Retinal pigment epithelial cell (primary cell): ENCODE data around the gene OR2Z1.

Source experiments
- DNase-seq: peaks from one replicate; pipeline ENCODE4 v3.0.0-alpha.2; 2010; ENCODE audit warnings: low read depth
- H3K4me3 ChIP-seq: 2 replicates; pipeline ENCODE4 v1.5.1; 2011; ENCODE audit warnings: mild to moderate bottlenecking, low read length, control low read depth, moderate library complexity
- TF ChIP-seq, protein P1 (sequence below): conservative IDR thresholded peaks from 2 replicates; pipeline ENCODE4 v1.5.1; 2011; ENCODE audit warnings: low read depth, low read length, control low read depth, inconsistent platforms

The OR2Z1 gene, protein sequence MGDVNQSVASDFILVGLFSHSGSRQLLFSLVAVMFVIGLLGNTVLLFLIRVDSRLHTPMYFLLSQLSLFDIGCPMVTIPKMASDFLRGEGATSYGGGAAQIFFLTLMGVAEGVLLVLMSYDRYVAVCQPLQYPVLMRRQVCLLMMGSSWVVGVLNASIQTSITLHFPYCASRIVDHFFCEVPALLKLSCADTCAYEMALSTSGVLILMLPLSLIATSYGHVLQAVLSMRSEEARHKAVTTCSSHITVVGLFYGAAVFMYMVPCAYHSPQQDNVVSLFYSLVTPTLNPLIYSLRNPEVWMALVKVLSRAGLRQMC

DNA sequence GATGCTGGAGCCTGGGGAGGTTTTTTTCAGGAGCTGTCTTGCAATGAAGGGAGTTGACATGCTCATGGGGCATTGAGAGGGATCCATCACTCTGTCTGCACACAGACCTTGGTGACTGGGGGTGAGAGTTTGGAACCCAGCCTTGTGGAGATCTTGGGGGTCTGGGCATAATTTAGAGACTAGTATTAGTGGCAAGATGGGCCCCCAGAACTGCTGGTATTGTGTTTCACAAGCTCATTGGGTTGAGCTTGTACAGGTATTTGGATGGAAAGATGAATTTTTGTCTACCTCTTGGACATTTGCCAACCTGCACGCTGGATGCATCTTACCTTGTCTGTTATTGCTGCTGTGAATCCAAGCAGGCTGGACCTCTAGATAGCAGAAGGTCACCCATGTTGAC, at the start of gene OR2Z1:
TSS of gene OR2Z1 (plus strand) at position 301 of the 400 bp plus-strand sequence. CDS start 9,395 bp downstream, outside the sequence.
- TF ChIP-seq, protein P1, sequence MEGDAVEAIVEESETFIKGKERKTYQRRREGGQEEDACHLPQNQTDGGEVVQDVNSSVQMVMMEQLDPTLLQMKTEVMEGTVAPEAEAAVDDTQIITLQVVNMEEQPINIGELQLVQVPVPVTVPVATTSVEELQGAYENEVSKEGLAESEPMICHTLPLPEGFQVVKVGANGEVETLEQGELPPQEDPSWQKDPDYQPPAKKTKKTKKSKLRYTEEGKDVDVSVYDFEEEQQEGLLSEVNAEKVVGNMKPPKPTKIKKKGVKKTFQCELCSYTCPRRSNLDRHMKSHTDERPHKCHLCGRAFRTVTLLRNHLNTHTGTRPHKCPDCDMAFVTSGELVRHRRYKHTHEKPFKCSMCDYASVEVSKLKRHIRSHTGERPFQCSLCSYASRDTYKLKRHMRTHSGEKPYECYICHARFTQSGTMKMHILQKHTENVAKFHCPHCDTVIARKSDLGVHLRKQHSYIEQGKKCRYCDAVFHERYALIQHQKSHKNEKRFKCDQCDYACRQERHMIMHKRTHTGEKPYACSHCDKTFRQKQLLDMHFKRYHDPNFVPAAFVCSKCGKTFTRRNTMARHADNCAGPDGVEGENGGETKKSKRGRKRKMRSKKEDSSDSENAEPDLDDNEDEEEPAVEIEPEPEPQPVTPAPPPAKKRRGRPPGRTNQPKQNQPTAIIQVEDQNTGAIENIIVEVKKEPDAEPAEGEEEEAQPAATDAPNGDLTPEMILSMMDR: no peak
- H3K4me3 ChIP-seq: no peak within 1 kb of the TSS
- DNase-seq: no peak

DNA sequence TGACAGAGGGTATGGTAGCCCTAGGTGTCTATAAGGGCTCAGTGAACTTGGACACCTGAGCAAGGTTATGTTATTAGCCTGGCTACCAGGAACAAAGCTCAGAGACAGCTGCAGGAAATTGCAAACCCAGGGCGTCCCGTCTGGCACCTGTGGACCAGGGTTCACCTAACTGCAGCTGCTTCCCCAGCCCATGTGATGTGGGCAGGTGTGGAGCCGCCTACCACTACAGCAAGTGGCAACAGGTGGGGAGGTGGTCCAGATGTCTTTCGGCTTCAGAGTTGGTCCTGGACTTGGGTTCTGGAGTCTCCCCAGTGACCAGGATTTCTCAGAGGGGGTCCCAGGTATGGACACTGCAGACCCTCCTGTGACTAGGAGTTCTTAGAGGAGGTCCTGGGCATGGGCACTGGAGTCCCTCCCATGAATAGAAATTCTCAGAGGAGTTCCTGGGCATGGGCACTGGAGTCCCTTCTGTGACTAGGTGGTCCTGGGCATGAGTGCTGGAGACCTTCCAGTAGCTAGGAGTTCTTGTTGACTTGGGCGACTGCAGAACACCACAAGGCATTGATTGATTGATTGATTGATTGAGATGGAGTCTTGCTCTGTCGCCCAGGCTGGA, 48.0 kb upstream of the OR2Z1 start:
- TF ChIP-seq, protein P1: no peak
- H3K4me3 ChIP-seq: no peak overlapping the region

DNA sequence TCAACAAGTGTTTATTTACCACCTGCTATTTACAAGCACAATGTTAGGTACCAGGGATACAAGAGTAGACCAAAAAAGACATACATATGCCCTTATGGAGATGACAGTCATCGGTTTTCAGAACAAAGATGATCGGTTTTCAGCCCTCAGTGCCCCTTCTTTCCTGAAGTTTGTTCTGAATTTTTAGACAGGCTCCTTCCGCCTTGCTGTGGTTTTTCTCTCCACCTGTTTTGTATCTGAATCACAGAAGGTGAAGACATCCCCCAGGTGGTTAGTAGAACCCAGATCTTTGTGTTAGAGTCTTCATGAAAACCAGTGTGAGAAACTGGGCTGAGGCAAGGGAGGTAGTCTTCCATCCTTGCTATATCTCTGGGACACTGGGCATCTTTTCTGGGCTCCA, 46.4 kb upstream of the OR2Z1 start:
- TF ChIP-seq, protein P1: no peak
- H3K4me3 ChIP-seq: no peak overlapping the region
- no peak for DNase-seq

More for the DNA sequence above, 48.0 kb upstream of the OR2Z1 start:
- DNase-seq: no peak

DNA sequence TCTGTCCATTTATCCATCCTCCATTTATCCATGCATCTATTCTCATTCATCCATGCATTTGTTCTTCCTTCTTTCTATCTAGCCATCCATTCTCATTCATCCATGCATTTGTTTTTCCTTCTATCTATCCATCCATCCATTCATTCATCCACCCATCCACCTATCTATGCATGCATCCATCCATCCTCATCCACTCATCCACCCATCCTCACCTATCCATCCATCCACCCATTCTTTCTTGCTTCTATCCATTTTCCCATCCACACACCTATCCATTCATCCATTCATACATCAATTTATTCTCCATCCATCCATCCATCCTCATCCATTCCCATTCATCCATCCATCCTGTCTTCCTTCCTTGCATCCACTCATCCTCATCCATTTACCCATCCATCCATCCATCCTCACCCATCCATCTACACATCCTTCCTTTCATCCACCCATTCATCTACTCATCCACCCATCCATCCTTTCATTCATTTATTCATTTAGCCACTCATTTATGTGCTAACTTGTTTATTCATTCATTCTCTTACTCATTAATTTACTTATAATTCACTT, 43.1 kb upstream of the OR2Z1 start:
- DNase-seq: no peak
- H3K4me3 ChIP-seq: no peak overlapping the region

DNA sequence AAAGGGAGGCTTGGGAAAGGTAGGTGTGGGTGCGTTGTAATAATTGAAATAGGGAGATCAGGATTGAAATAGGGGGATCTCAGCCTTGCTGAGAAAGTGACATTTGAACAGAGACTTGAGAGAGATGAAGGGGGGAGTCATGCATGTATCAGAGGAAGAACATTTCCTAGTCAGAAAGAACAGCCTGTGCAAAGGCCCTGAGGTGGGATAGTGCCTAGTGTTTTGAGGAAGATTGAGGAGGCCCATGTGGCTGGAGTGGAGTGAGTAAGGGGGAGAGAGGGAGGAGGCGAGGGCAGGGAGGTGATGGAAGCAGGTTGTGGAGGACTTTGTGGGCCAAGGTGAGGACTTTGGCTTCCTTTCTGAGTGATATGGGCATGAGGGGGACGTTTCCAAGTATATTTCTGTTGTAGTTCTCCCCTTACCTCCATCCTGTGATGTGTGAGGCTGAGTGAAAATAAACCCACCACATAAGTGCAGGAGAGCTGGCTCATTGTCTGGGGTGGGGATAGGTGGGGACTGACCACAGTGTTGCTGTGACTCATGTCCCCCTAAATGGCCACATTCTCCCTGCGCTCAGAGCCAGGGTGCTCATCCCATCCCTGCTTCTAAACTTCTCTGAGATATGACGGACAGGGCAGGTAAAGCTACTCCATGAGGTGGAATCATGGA, 40.6 kb upstream of the OR2Z1 start:
- TF ChIP-seq, protein P1: no peak
- no peak overlapping the region for H3K4me3 ChIP-seq
- DNase-seq: no peak

More for the DNA sequence above, 43.1 kb upstream of the OR2Z1 start:
- TF ChIP-seq, protein P1: no peak

DNA sequence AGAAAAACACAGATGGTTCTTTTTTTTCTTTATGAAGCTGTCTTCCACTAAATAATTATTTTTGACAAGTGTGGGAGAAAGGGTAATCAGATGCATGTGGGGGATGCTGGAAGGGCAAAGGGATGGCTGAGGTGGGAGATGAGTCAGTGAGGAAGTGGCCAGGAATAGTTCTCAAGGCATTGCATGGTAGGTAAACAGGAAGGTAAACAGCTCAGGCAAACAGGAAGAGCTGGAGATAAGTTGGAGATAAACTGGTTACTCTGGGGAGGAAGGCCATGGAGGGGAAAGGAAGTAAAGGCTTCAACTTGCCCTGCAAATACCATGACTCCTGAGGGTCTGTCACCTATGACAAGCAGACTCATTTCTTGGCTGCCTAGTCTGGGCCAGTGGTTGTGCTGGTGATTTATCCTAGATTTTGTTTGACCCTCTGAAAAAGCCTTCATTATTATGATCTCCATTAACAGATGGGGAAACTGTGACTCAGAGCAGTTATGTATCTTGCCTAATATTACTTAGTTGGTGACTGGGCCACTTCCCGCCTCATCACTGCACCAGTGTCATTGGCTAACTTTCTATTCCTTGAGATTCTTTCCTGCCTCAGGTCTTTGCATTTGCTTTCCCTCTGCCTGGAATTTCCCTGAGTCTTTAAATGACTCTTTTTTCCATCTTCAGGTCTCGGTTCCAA, 39.9 kb upstream of the OR2Z1 start:
- no peak overlapping the region for H3K4me3 ChIP-seq
- DNase-seq: no peak
- TF ChIP-seq, protein P1: no peak
